HG03108 (cell line): ENCODE data around the gene ZNF234.
"Not testable (repeated sequence)": the region's sequence is repeated elsewhere in the genome, so short reads cannot be mapped to it uniquely, and the experiment has no call there.

Experiments used
- ATAC-seq: cut with Tn5 transposase; IDR thresholded peaks from one replicate; pipeline ENCODE4 v1.9.1; 2021; ENCODE audit warnings: moderate library complexity; ENCODE audit not compliant: unreplicated experiment

The ZNF234 gene

DNA sequence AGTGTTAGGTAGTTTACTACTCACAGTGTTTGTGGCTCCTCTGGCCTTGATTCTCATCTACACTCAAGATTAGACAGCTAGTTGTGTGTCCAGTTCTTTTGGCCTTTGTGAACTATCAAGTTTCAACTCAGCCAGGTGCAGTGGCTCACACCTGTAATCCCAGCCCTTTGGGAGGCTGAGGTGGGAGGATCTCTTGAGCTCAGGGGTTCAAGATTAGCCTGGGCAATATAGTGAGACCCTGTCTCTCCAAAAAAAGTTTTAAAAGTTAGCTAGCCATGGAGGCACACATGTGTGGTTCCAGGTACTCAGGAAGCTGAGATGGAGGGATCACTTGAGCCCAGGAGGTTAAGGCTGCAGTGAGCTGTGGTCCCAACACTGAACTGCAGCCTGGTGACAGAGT is 39.6 kb downstream of the ZNF234 start:
- no peak for ATAC-seq

DNA sequence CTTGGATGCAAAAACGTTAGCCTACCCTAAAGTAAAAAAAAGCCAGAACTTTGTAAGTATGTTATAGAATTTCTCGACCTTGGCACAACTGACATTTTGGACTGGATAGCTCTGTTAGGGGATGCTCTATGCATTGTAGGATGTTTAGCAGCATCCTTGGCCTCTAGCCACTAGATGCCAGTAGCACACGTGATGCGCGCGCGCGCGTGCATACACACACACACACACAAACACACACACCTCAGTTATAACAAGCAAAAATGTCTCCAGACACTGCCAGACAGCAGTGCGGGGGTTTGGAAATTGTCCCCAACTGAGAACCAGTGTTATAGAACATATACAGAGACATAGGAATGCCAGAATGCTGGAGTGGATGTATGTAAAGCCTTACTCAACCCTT is 40.8 kb downstream of the ZNF234 start:
- ATAC-seq: no peak

DNA sequence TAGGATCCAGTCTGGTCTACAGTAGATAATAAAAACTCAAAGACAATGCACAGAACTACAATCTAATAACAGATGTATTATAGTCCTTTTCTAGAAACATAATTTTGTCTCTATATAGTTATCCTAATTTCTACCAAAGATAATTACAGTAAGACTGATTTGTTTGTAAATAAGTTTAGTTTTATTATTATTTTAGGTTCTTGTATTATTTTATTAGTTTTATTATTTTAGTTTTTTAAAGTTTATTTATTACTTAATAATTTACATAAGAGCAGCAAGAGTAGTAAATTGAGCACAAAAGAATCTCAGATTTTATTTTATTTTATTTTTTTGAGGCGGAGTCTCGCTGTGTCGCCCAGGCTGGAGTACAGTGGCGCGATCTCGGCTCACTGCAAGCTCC is 48.7 kb downstream of the ZNF234 start:
- ATAC-seq: no peak

DNA sequence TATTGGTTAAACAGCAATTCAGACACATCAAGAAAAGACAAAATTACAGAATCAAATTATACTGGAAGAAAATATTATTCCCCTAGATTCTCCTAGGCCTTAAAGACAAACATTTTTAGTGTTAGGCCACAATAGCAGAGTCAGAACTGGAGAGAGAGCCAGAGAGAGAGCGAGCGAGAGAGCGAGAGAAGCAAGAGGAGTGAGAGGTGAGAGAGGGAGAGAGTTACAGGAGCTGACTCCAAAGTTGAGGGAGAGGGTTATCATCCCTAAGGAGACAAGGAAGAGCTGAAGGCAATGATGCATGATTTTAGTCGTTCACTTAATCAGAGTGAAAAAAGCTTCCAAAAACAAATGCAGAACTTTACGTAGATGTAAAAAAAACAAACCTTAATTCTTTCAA is 50.8 kb downstream of the ZNF234 start:
- no peak for ATAC-seq

DNA sequence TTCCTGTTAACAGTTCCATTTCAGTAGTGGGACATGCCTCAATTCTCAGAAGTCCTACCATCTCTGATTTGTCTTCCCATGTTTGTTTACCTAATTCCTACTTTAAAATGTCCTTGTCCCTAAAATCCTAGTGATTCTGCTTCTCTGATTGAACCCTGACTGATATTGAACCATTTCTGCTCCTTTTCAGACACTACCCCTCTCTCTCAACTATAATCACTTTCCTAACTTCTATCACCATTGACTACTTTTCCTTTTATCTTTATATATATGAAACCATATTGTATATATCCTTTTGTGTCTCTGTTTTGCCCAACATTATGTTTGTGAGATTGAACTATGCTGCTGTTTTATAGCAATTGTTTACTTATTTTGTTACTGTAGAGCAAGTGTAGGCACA is 55.4 kb downstream of the ZNF234 start:
- ATAC-seq: no peak

DNA sequence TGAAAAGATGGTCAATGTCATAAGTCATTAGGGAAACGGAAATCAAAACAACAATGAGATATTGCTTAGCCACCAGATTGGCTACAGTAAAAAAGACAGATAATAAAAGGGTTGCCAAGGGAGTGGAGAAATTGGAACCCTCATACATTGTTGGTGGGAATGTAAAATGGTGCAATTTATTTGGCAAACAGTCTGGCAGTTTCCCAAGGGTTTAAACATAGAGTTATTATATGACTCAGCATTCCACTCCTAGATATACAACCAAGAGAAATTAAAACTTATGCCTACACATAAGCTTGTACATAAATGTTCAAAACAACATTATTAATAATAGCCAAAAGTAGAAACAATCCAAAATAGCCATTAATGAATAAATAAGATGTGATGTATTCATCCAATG is 61.1 kb downstream of the ZNF234 start:
- no peak for ATAC-seq

DNA sequence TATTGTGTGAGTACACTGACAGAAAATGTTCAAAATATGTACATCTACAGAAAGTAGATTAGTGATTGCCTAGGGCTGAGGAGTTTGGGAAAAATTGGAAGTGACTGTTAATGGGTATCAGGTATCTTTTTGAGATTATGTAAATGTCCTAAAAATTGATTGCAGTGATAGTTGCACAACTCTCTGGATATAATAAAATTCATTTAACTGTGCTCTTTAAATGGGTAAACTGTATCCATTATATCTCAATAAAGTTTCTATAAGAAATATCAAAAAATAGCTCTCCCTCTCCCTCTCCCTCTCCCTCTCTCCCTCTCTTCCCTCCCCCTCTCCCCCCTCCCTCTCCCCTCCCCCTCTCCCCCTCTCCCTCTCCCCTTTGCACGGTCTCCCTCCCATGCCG is 61.6 kb downstream of the ZNF234 start:
- no peak for ATAC-seq

DNA sequence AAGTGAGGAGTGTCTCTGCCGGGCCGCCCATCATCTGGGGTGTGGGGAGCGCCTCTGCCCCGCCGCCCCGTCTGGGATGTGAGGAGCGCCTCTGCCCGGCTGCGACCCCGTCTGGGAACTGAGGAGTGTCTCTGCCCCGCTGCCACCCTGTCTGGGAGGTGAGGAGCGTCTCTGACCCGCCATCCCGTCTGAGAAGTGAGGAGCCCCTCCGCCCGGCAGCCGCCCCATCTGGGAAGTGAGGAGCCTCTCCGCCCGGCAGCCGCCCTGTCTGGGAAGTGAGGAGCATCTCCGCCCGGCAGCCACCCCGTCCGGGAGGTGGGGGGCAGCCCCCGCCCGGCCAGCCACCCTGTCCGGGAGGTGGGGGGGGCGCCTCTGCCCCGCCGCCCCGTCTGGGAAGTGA is 62.5 kb downstream of the ZNF234 start:
- not testable (repeated sequence) for ATAC-seq

DNA sequence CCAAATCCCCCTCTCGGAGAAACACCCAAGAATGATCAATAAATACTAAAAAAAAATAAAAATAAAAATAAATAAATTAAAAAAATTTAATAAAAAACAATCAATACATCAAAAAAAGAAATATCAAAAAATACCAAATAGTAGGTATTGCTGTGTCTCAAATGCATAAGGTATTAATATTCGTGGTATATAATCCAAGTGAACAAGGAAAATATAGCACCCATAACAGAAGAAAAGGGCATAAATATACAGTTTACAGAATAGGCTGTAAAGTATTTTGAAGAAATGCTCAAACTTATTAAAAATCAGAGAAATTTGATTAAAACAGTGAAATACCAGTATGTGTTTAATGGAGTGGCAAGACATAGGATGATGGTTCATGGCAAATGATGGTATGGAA is 63.4 kb downstream of the ZNF234 start:
- no peak for ATAC-seq

DNA sequence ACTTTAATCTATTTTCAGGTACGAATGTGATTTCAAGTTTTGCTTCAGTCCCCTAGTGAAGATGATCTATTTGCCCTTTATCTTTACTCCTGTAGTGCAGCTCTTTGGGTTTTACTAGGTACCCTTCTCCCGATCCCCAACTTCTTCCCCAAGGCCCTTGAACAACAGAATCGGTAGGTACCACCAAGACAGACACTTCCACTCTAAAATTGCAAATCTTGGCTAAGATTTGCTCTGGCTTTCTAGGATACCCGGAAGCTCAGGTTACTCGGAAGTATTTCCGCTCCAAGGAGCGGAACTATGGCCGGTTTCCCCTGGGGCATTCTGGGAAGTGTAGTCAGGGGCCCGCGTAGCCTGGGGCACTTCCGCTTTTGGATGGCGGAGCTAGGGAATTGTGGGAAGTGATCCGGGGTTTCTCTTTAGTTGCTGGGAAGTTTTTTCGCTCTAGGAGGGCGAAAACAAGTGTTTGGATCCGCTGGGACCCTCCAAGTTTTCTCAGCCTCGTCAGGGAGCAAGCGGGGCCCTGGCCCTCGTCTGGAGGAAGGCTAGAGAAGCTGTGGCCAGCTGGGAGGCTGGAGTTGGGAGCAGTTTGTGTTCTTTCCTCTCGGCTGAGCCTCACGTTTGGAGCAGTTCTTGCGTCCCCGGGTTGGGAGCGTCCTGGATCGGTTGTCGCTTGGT is 65.9 kb downstream of the ZNF234 start:
- peak; percentile 83 for ATAC-seq
